Measurements from ENCODE around the gene EPAS1. TPM values are rescaled to one million over a fixed set of nuclear protein-coding genes. Genes with fewer than 3 reads are reported as not detected.

Gene EPAS1
- polyA plus RNA-seq, 5 donors, result 189 to 276 (median 216) TPM

GRCh38 chr2:46402874-46403273 lies 105.7 kb downstream of the EPAS1 start:
- no peak for DNase-seq

GRCh38 chr2:46404181-46404759 lies 107.1 kb downstream of the EPAS1 start:
- DNase-seq, result no peak

- DNase-seq, result no peak
Measured at GRCh38 chr2:46407852-46408455, 110.7 kb downstream of the EPAS1 start.

GRCh38 chr2:46409756-46410155 lies 112.5 kb downstream of the EPAS1 start:
- no peak for DNase-seq

- no peak for DNase-seq
Measured at GRCh38 chr2:46410273-46411244, 113.4 kb downstream of the EPAS1 start.

GRCh38 chr2:46411245-46411641 lies 114.0 kb downstream of the EPAS1 start:
- DNase-seq, result no peak

GRCh38 chr2:46411985-46412384 lies 114.8 kb downstream of the EPAS1 start:
- no peak for DNase-seq

- DNase-seq, result no peak
Measured at GRCh38 chr2:46413111-46413510, 115.9 kb downstream of the EPAS1 start.

GRCh38 chr2:46413631-46414030 lies 116.4 kb downstream of the EPAS1 start:
- no peak for DNase-seq

- no peak for DNase-seq
Measured at GRCh38 chr2:46414701-46415100, 117.5 kb downstream of the EPAS1 start.

GRCh38 chr2:46416280-46416679 lies 119.1 kb downstream of the EPAS1 start:
- no peak for DNase-seq

GRCh38 chr2:46416739-46417403 lies 119.7 kb downstream of the EPAS1 start:
- no peak for DNase-seq

GRCh38 chr2:46420945-46421344 lies 123.7 kb downstream of the EPAS1 start:
- no peak for DNase-seq

GRCh38 chr2:46421361-46421760 lies 124.2 kb downstream of the EPAS1 start:
- DNase-seq, result no peak

GRCh38 chr2:46422717-46423394 lies 125.6 kb downstream of the EPAS1 start:
- no peak for DNase-seq

- DNase-seq, result no peak
Measured at GRCh38 chr2:46424937-46425336, 127.7 kb downstream of the EPAS1 start.

GRCh38 chr2:46428911-46429436 lies 131.8 kb downstream of the EPAS1 start:
- DNase-seq, result no peak

- no peak for DNase-seq
Measured at GRCh38 chr2:46430413-46430812, 133.2 kb downstream of the EPAS1 start.

- no peak for DNase-seq
Measured at GRCh38 chr2:46430992-46431391, 133.8 kb downstream of the EPAS1 start.

GRCh38 chr2:46431481-46432235 lies 134.5 kb downstream of the EPAS1 start:
- no peak for DNase-seq

- no peak for DNase-seq
Measured at GRCh38 chr2:46434851-46435273, 137.7 kb downstream of the EPAS1 start.

Measured in right lung (tissue), 5 donors.